Neural progenitor cell (in vitro differentiated cells): ENCODE measurements around the gene NDE1. TPM values are rescaled to one million over a fixed set of nuclear protein-coding genes. Genes with fewer than 3 reads are reported as not detected.

ENCODE experiments used
- DNase-seq: peaks from one replicate; pipeline ENCODE4 v3.0.0-alpha.2; 2016; ENCODE audit warnings: low spot score
- H2AFZ ChIP-seq: fragments of 200-600 bp; sonication (generic); replicated peaks from 2 replicates; pipeline ENCODE4 v1.6.1; 2016; ENCODE audit warnings: antibody characterized with exemption
- H3F3A ChIP-seq: fragments of 200-600 bp; sonication (generic); 2 replicates; pipeline ENCODE4 v1.6.1; 2016; ENCODE audit warnings: antibody characterized with exemption, low read depth
- H3K27ac ChIP-seq: fragments of 200-600 bp; sonication (generic); 2 replicates; pipeline ENCODE4 v1.5.1; 2016; ENCODE audit warnings: mild to moderate bottlenecking
- H3K27me3 ChIP-seq: fragments of 200-600 bp; sonication (generic); 2 replicates; pipeline ENCODE4 v1.6.1; 2016; ENCODE audit warnings: mild to moderate bottlenecking, moderate library complexity
- H3K36me3 ChIP-seq: fragments of 200-600 bp; sonication (generic); 2 replicates; pipeline ENCODE4 v1.5.1; 2016
- H3K4me1 ChIP-seq: fragments of 200-600 bp; sonication (generic); 2 replicates; pipeline ENCODE4 v1.6.1; 2016; ENCODE audit warnings: mixed run types
- H3K4me2 ChIP-seq: fragments of 200-600 bp; sonication (generic); 2 replicates; pipeline ENCODE4 v1.6.1; 2016
- H3K4me3 ChIP-seq: fragments of 200-600 bp; sonication (generic); 2 replicates; pipeline ENCODE4 v1.5.1; 2016
- H3K79me2 ChIP-seq: fragments of 200-600 bp; sonication (generic); 2 replicates; pipeline ENCODE4 v1.6.1; 2016; ENCODE audit warnings: low read depth
- H3K9ac ChIP-seq: fragments of 200-600 bp; sonication (generic); 2 replicates; pipeline ENCODE4 v1.6.1; 2016
- H3K9me3 ChIP-seq: fragments of 200-600 bp; sonication (generic); 2 replicates; pipeline ENCODE4 v1.5.1; 2016; ENCODE audit warnings: low read depth
- H4K20me1 ChIP-seq: fragments of 200-600 bp; sonication (generic); 2 replicates; pipeline ENCODE4 v1.6.1; 2016; ENCODE audit warnings: low read depth
- H3K27ac Mint-ChIP-seq: 3 replicates; pipeline ENCODE4 v1.8.0; 2021; ENCODE audit warnings: mixed read lengths
- H3K27me3 Mint-ChIP-seq: 2 replicates; pipeline ENCODE4 v1.8.0; 2022; ENCODE audit warnings: low read depth, mild to moderate bottlenecking, inconsistent platforms, moderate library complexity, mixed read lengths; ENCODE audit not compliant: insufficient read depth
- H3K36me3 Mint-ChIP-seq: 3 replicates; pipeline ENCODE4 v1.8.0; 2021; ENCODE audit warnings: mixed read lengths
- H3K4me1 Mint-ChIP-seq: 3 replicates; pipeline ENCODE4 v1.8.0; 2021; ENCODE audit warnings: mixed read lengths
- H3K4me3 Mint-ChIP-seq: 3 replicates; pipeline ENCODE4 v1.8.0; 2021; ENCODE audit warnings: mild to moderate bottlenecking, moderate library complexity, mixed read lengths
- H3K9me3 Mint-ChIP-seq: 3 replicates; pipeline ENCODE4 v1.8.0; 2020; ENCODE audit warnings: mixed read lengths
- CTCF ChIP-seq: fragments of 200-600 bp; sonication (generic); IDR thresholded peaks from 2 replicates; pipeline ENCODE4 v1.5.1; 2017; ENCODE audit warnings: antibody characterized with exemption, mild to moderate bottlenecking
- EZH2 ChIP-seq: fragments of 200-600 bp; sonication (generic); IDR thresholded peaks from 2 replicates; pipeline ENCODE4 v1.6.1; 2017; ENCODE audit warnings: antibody characterized with exemption, mild to moderate bottlenecking, moderate library complexity
- EZH2phosphoT487 ChIP-seq: fragments of 200-600 bp; sonication (generic); IDR thresholded peaks from 2 replicates; pipeline ENCODE4 v1.6.1; 2017; ENCODE audit warnings: antibody characterized with exemption
- total RNA-seq: library from RNA; depleted of rRNA; stranded (reverse); fragments of >200 nt; gene quantifications from 2 replicates; pipeline ENCODE4 v1.2.3, GENCODE V29; 2015; ENCODE audit warnings: low replicate concordance

NDE1 gene
- 85.3 and 88.1 TPM in 2 replicates for total RNA-seq

- Histone ChIP-seq H3K27ac (no peak within 1 kb of the TSS), H3K4me3 (peak within 1 kb of the TSS; percentile 60), H3K9me3 (no peaks in the 10 kb centered on the region), H3K79me2 (peaks cover 48% of the 10 kb centered on the region), H4K20me1 (peaks cover 22% of the 10 kb centered on the region), H3K4me1 (no peaks in the 10 kb centered on the region), H2AFZ (peak within 1 kb of the TSS; percentile 69), H3K9ac (peak within 1 kb of the TSS; percentile 41), H3K27me3 (no peaks in the 10 kb centered on the region), H3K4me2 (peak within 1 kb of the TSS; percentile 89), H3F3A (peaks cover 21% of the 10 kb centered on the region), H3K36me3 (no peaks in the 10 kb centered on the region)
- H3K9me3 Mint-ChIP-seq, result no peaks in the 10 kb centered on the region
- peaks cover 6% of the 10 kb centered on the region for H3K27me3 Mint-ChIP-seq
- peak within 1 kb of the TSS; percentile 95 for H3K27ac Mint-ChIP-seq
- H3K36me3 Mint-ChIP-seq, result peaks cover 4% of the 10 kb centered on the region
- peaks cover 16% of the 10 kb centered on the region for H3K4me1 Mint-ChIP-seq
- TF ChIP-seq CTCF, result no peak
- TF ChIP-seq EZH2phosphoT487, result no peak
- no peak for TF ChIP-seq EZH2
- DNase-seq, result peak; percentile 98
- peak within 1 kb of the TSS; percentile 99 for H3K4me3 Mint-ChIP-seq
Measured at GRCh38 chr16:15650019-15650697, at the start of gene NDE1. TSS of gene NDE1 (plus strand) at chr16:15650245. CDS start at chr16:15664779, 14,534 bp downstream.

- H3K4me1 ChIP-seq, result no peaks in the 10 kb centered on the region
- Mint-ChIP-seq H3K27me3 (peaks cover 7% of the 10 kb centered on the region), H3K36me3 (peaks cover 32% of the 10 kb centered on the region)
Measured at GRCh38 chr16:15601212-15601879, 48.7 kb upstream of the NDE1 start.

GRCh38 chr16:15602285-15603044 lies 47.6 kb upstream of the NDE1 start:
- Histone ChIP-seq H2AFZ (no peak overlapping the region), H3K36me3 (peaks cover 3% of the 10 kb centered on the region), H3K79me2 (no peaks in the 10 kb centered on the region), H3F3A (no peaks in the 10 kb centered on the region), H3K9me3 (no peaks in the 10 kb centered on the region), H3K4me2 (no peak overlapping the region), H3K9ac (no peak overlapping the region), H3K4me3 (no peak overlapping the region), H3K27me3 (no peaks in the 10 kb centered on the region), H3K27ac (no peak overlapping the region), H4K20me1 (no peaks in the 10 kb centered on the region), H3K4me1 (no peaks in the 10 kb centered on the region)
- Mint-ChIP-seq H3K27me3 (peaks cover 7% of the 10 kb centered on the region), H3K4me1 (no peaks in the 10 kb centered on the region), H3K4me3 (no peak overlapping the region), H3K9me3 (no peaks in the 10 kb centered on the region), H3K36me3 (peaks cover 37% of the 10 kb centered on the region), H3K27ac (no peak overlapping the region)
- TF ChIP-seq CTCF (no peak), EZH2phosphoT487 (no peak), EZH2 (no peak)
- DNase-seq, result no peak

More at GRCh38 chr16:15601212-15601879, 48.7 kb upstream of the NDE1 start:
- Histone ChIP-seq H3K27me3 (no peaks in the 10 kb centered on the region), H3K4me2 (no peak overlapping the region), H3K9ac (no peak overlapping the region), H3K9me3 (no peaks in the 10 kb centered on the region), H3K27ac (no peak overlapping the region), H3K4me3 (no peak overlapping the region), H3F3A (no peaks in the 10 kb centered on the region), H4K20me1 (no peaks in the 10 kb centered on the region), H3K36me3 (peaks cover 3% of the 10 kb centered on the region), H2AFZ (no peak overlapping the region), H3K79me2 (no peaks in the 10 kb centered on the region)
- DNase-seq, result no peak
- TF ChIP-seq EZH2, result no peak
- no peak for TF ChIP-seq EZH2phosphoT487
- no peak for TF ChIP-seq CTCF
- no peak overlapping the region for H3K4me3 Mint-ChIP-seq
- H3K9me3 Mint-ChIP-seq, result no peaks in the 10 kb centered on the region
- no peaks in the 10 kb centered on the region for H3K4me1 Mint-ChIP-seq
- H3K27ac Mint-ChIP-seq, result no peak overlapping the region
